HG02798 (cell line): ENCODE measurements around the gene FUT8.

Experiments
- ATAC-seq: cut with Tn5 transposase; IDR thresholded peaks from one replicate; pipeline ENCODE4 v1.9.1; 2021; ENCODE audit warnings: mild to moderate bottlenecking; ENCODE audit not compliant: unreplicated experiment, poor library complexity

FUT8 gene

DNA sequence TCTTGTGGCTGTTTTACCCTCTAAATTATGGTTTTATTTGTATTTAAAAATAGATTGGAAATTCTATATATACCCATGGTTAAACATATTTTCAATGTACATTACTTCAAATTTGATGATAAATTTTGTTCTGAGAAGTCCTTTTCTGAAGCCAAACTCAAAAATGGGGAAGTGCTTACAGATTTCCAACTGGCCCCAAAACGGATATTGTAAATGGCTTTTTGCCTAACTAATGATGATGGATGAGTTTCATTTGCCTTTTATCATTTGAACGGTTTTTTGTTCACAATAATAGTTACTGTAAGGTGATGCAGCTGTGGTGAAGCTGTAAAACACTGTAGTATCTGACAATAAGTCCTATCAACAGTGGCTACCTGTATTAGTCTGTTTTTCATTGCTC lies 136.9 kb downstream of the FUT8 start:
- no peak for ATAC-seq

DNA sequence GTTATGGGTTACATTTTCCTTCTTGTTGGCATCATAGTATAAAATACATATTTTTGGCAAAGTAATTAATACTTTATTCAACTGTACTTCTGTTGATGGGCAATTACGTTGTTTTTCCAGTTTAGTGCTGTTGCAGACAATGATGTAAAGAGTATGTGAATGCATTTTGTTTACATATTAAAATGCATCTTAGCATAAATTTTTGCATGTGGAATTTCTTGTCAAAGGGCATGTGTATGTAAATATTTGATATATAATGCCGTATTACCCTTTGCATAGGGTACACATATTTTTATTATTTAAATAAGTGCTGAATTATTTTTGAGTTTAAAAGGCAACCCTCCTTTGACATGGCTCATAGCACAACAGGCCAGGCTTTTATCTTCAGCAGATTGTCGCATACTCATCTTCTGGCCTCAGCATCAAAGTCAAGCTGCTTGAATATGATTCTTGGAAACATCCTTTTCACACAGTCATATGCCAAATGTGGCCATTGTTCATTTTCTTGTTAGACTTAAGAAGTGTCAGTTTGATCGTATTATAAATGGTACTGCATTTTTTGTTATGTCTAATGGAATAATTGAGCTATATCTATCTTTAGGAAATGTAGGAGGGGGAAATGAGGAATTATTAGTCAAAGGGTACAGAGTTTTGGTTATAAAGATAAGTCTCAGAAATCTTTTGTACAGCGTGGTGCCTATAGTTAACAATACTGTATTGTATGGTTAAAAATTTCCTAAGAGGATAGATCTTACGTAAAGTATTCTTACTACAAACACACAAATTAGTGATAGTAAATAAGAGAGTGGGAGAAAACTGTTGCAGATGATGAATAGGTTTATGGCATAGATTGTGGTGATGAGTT lies 138.5 kb downstream of the FUT8 start:
- ATAC-seq: no peak

DNA sequence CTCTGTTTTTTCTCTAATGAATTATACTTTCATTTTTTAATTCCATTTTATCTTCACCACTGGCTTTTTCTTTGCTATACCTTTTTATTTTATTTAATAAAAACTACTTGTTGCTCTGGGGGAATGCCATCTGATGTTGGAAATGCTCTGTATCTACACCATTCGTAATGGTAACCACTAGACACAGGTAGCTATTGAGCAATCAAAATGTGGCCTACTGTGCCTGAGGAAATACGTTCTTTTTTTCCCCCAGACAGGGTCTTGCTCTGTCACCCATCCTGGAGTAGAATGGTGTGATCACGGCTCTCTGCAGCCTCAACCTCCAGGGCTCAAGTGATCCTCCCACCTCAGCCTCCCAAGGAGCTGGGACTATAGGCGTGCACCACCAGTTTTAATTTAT lies 140.2 kb downstream of the FUT8 start:
- ATAC-seq: no peak

DNA sequence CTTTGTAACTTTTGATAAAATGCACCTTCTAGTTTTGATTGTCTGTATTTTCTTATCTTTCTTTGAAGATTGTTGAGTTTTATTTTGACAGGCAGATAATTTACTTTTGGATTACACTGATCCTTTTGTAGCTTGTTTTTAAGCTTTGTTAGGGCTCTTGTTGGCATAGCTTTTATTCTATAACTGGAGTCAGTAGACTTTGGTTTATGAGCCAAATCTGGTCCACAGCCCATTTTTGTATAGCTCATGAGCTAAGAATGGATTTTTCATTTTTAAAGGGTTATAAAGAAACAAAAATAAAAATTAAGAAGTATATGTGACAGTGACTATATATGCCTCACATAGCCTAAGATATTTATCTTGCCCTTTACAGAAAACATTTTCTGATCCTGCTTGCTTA lies 142.3 kb downstream of the FUT8 start:
- ATAC-seq: no peak

DNA sequence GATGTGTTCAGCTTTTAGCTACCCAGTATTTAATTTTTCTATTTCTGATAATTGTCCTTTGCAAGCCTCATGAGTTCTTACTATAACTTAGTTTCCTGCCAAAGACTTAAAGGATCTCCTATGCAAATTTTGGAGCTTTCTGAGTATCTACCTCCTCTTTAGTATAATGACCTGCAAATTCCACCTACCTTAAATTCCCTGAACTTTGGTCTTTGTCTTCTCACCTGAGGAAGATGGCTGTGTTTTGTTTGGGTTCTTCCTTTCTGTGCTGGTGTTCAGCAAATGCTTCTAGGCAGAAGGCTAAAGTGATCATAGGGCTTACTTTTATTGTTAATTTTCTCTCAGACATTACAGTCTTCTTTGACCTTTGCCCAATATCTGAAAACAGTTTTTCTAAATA lies 142.8 kb downstream of the FUT8 start:
- no peak for ATAC-seq

DNA sequence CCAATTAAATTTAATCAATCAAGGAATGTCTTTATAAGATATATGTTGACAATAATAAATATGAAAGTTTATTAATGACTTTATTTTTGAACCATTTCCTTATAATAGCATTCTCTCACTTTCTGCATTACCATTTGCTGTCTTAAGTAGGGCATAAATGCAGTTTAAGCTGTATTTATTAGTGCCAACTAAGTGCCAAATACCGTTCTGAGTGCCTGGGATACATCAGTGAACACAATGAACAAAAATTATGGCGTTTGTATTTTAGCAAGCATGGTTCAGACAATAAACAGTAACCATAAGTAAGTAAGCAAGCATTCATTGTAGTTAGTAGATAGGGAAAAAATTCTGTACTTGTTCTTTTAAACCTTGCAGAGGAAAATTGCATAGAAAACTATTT lies 145.8 kb downstream of the FUT8 start:
- ATAC-seq: no peak

DNA sequence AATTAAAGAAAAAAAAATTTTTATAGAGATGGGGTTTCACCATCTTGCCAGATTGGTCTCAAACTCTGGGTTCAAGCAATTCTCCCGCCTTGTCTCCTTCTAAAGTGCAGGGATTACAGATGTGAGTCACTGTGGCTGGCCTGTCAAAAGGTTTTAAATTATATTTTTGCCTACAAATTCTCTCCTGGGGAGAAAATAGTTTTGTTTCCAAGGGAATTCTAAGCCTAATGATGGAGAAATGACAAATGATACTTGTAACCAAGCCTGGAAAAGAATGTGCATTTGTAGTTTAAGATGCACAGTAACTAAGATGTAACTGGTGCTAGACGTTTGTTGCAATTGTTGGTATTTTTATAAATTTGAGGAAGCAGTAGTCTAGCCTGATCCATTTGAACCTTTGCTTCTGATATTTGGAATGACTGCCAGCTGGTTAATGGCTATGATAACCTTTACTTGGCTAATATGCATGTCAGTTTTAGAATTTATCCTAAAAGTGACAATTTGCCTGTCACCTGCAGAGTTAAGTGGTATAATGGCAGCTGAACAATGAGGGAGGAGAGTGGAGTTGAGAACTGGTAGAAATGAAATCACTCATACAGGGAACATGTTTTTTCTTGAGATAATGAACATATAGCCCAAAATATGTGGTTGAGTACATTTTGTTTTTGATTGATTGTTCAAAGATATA lies 148.0 kb downstream of the FUT8 start:
- no peak for ATAC-seq

DNA sequence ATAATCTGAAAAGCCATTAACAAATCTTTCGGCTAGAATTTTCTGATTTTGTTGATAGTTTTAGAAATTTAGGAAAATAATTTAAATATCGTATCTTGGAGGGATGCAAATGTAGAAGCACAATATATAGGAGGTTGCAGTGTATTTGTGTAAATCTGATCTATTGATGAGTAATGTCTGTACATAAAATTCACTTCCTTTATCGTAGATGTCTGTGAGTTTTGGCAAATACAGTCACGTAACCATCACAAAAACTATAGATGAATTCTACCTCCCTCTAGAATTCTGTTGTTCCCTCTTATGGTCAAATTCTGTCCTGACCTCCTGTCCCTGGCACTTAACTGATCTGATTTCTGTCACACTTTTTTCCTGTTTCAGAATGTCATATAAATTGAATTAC lies 151.8 kb downstream of the FUT8 start:
- no peak for ATAC-seq

DNA sequence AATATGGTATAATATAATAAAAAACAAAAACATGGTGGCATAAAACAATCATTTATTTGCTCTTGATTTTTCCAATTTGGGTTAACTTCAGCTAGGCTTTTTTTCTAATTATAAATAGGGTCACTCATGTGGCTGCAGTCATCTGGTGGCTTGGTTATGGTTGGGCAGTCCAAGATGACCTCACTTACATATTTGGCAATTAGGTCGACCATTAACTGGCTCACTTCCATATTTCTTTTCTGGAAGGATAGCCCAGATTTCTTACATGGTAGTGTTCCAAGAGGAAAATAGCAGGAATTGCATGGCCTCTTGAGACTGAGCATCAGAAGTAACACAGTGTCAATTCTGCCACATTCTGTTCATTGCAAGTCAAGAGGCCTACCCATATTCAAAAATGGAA lies 153.4 kb downstream of the FUT8 start:
- ATAC-seq: no peak

DNA sequence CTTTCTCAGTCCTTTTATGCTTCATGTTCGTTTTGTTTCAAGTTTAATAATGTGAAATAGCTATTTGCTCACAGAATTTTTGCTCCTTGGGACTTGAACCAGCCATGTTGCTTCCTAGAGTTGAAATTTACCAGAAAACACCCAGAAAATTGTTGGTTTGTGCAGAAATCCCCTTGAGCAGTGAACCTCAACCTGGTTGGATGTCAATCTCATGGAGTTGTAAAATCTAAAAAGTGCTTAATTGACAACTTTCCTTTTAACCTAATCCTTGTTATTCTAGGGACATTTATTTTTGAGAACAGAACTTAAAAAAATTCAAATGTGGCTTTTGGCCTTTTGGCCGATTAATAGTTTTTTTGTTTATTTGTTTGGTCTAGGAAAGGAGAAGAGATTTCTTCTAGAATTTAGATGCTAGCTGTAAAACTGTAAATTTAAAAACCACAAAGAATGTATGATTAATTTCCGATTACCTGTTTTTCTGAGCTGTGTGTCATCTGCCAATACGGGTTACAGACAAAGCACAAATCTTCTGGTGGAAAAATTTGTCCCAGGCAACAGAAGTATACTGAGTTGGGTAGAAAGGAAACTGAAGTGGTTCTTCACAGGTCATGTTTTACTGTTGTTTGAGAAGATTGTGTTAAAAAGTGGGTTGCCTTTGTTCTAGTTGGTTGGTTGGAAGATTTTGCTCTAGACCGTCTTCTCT lies 154.4 kb downstream of the FUT8 start:
- no peak for ATAC-seq

DNA sequence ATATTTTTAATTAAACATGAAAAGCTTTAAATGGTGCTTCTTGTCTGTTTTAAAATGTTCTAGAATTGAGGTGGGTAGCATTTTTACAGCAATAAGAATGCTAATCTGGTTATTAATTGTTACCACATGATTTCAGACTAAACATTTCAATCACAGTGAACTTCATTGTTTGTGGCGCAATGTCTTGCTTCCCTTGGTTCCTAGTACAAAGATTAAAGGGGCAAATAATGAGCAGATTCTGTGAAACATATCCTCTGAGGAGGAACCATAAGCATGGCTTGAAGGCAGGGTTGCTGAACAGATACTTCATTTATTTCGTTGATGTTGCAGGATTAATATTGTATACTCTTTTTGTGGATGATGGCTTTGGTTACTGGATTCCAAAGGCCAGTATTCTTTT lies 162.1 kb downstream of the FUT8 start:
- no peak for ATAC-seq

DNA sequence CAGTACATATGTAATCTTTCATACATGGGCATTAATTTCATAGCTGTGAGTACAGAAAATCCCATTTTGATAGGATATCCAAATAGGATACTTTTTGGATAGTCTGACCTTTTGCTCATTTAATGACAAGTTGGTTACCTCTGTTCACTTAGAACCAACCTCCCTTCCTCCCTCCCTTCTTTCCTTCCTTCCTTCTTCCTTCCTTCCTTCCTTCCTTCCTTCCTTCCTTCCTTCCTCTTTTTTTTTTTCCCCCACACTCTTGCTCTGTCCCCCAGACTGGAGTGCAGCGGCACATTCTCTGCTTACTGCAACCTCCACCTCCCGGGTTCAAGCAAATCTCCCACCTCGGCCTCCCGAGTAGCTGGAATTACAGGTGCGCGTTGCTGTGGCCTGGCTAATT lies 162.9 kb downstream of the FUT8 start:
- no peak for ATAC-seq

DNA sequence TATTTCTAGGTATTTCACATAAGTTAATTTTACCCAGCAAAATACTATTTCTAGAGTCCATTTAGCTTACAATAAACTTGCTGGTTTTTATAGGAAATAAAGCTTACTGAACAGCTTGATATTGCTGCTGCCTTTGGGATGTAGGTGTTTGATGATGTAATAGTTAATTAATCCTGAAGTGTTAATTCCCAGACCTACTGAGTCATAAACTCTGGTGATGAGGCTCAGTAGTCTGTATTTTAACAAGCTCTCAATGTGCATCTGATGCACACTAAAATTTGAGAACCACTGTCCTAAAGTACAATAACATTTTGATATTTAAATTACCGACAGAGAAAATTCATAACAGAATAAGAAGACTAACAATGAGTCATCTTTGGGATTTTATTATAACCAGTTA lies 168.4 kb downstream of the FUT8 start:
- ATAC-seq: no peak

DNA sequence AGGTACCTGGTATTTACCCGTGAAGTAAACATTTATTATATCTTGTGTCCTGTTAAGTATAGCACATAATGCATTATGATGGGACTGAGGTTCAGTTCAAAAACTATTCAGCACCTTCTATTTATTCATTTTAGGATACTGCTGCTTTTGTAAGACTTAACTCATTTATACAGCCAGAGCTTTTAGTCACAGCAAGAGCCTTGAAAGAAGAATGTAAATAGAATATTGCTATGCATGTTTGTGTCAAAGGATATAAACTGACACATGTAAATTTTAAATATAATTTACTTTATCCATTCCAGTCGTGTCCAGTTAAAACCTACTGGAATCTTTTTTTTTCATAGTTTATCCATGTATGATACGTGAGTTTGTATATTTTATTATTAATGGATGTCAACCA lies 168.8 kb downstream of the FUT8 start:
- ATAC-seq: no peak

DNA sequence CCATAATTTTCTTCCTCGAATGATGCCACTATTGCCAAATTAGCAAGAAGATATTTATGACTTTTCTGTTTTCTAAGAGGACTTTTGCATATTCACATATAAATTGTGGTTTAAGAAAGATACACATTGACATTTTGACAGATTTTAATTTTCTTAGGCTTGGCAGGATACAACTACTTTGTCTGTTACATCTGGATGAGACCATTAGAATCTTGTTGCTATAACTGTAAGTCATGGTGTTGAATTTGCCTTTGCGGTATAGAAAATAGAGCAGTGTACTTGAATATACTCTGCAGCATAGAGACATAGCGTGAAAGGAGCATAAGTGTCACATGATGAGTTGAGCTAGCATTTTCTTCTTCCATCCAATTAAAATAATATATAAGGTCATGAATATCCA lies 169.3 kb downstream of the FUT8 start:
- ATAC-seq: no peak

DNA sequence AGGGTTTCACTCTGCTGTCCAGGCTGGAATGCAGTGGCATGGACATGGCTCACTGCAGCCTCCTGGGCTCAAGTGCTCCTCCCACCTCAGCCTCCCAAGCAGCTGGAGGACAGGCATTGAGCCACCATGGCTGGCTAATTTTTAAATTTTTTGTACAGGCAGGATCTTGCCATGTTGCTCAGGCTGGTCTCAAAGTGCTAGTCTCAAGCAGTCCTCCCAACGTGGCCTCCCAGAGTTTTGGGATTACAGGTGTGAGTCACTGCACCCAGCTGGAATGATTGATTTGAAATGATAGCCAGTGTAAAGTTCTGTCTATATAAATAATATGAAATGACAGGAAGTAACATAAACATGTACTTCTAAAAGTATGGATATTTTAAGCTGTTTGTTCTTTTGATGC lies 172.7 kb downstream of the FUT8 start:
- no peak for ATAC-seq

DNA sequence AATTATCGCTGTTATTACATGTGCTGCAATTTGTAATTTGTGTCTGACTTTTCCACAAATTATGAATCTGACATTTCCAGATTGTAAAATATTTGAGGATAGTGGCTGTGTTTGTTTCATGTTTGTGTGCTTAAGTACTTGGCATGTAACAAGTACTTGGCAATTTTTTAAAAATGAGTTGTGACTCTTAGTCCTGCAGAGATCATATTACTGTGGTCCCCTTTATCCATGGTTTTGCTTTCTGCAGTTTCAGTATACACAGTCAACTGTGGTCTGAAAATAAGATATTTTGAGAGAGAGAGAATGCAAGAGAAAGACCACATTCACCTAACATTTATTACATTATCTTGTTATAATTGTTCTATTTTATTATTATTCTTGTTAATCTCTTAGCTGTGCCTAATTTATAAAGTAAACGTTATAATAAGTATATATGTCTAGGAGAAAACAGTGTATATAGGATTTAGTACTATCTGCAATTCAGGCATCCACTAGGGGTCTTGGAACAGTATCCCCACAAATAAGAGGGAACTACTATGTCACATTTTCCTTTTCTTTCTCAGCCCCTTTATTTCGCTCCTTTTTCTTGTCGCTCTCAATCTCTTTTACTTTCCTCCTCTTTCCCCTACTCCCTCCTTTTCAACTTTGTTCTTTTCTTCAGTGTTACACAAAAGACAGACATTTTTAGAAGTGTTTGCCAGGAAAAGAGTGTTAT lies 176.1 kb downstream of the FUT8 start:
- no peak for ATAC-seq

DNA sequence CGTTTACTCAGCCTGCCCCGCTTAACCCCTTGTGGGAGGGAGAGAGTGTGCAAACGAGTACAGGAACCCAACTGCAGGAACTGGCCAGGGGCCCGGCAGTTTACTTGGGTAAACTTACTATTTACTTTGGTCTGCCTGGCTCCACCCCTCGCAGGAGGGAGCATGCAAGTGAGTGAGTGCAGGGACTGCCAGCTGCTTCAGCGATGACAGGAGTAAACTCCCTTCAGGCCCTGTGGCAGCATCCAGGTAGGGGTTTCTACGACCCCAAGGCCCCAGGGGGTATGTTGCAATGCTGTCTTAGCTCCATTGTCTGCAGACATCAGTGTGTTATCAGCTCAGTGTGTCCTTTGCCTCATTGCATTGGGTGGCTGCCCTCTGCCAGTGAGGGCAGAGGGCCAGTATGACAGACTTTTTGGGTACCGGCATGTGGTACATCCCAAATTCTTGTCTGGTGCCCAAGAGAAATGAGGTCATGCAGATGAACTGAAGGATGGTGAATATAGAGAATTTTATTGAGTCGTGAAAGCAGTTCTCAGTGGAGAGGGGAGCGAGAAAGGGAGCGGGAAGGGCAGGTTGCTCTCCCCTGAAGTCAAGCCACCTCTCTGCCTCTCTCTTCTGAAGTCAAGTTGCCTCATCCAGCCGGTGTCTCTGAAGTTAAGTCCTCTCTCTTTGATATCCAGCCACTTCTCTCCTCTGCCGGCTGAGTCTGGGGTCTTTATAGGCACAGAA lies 181.8 kb downstream of the FUT8 start:
- no peak for ATAC-seq

DNA sequence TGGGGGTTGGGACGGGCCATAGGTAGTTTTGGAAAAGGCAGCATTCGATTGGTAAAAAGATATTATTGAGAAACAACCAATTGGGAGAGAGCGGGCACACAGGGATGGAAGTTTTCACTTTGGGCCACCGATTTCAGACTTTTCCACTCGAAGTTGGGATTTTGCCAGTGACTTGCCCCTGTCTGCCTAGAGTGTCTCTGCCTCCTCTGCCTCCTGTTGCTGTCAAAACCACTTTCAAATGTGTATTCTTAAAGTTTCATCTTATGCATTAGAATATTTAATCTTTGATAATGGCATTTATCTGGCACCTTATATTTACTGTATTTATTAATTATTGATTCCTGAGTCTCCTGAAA lies 182.3 kb downstream of the FUT8 start:
- ATAC-seq: no peak

DNA sequence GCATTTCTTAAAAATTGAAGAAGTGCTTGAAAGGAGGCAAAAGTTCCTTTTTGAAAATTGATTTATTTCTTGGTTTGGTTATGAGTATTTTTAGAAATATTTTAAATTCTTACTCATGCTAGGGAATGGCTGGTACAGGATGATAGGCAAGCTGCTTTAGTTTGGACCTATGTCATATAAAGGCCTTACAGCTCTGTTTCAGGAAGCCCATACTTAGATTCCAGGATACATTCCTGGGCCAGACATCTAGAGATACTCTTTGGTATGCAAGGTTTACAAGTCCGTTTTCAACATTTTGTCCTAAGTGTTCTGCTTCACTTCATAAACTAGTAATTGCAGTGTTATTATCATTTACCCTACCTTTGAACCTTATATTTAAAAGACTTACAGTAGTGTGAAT lies 186.8 kb downstream of the FUT8 start:
- ATAC-seq: no peak
